HT1080 (cell line): ENCODE results near the gene OTULINL. TPM values are rescaled to one million over a fixed set of nuclear protein-coding genes. Genes with fewer than 3 reads are reported as not detected.
A peak's percentile ranks its signal among the peaks of the same experiment; 100 is the strongest.
"Not testable (repeated sequence)": the region's sequence is repeated elsewhere in the genome, so short reads cannot be mapped to it uniquely, and the experiment has no call there.

Experiments used
- DNase-seq: peaks from one replicate; pipeline ENCODE4 v3.0.0-alpha.2; 2015; ENCODE audit warnings: low read depth
- polyA plus RNA-seq, 2 experiments: library from polyadenylated mRNA; depleted of rRNA; stranded (reverse); fragments of >200 nt; gene quantifications; 2 replicates each; pipeline ENCODE4 v1.2.3, GENCODE V29; 2015
- total RNA-seq: library from RNA; depleted of rRNA; stranded (reverse); fragments of >200 nt; shearing (Covaris generic); gene quantifications from 2 replicates; pipeline ENCODE4 v1.2.3, GENCODE V29; 2014; rRNA removed

OTULINL gene
- total RNA-seq = 7.0 and 7.1 TPM in 2 replicates
- 2.2 and 2.5 TPM in 2 replicates for polyA plus RNA-seq (2015; cell fraction: cytosol; rRNA removed)
- polyA plus RNA-seq (2015; cell fraction: nucleus; rRNA removed) = 1.1 and 1.4 TPM in 2 replicates

- peak; percentile 54 for DNase-seq
These were observed at the start of gene OTULINL for GRCh38 chr5:14581106-14581890. TSS of gene OTULINL (plus strand) at chr5:14581792. CDS start at chr5:14581895, 103 bp downstream.

DNA sequence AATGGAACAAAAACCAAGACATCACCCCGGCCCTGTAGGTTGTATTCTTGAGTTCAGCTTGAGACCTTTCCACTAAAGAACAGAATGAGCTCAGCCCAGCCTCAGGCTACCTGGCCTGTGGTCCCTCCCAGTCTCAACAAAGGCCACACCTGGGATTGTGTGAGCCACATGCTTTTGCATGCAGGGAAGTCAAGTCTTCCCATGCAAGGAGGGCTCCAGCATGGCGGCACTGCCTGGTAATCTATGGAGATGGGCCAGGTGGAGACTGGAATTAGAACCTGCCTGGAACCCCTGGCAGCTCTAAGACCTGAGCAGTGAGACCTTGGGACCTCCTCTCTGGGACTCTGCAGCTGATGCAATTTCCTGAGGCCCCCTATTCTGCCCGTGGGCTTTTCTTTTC lies 49.4 kb upstream of the OTULINL start:
- DNase-seq = no peak

DNA sequence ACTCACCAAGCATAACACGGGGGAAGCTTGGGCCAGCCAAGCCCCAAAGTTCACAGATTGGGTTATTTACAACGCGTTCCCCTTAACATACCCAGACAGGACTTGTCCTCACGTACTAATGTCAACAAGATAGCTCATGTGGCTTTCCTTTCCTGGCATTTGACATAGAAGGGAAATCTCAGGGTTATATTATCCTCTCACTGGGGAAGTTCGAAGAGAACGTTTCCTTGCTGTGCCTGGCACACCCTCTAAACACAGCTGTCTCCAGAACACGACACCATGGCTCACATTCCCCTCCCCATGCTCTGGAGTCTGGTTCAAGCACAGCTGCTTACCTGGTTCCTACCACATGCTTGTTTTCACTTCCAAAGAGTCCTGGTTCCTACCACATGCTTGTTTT lies 46.8 kb upstream of the OTULINL start:
- DNase-seq = no peak

- no peak for DNase-seq
These were observed 36.3 kb upstream of the OTULINL start for GRCh38 chr5:14545308-14545707.

DNA sequence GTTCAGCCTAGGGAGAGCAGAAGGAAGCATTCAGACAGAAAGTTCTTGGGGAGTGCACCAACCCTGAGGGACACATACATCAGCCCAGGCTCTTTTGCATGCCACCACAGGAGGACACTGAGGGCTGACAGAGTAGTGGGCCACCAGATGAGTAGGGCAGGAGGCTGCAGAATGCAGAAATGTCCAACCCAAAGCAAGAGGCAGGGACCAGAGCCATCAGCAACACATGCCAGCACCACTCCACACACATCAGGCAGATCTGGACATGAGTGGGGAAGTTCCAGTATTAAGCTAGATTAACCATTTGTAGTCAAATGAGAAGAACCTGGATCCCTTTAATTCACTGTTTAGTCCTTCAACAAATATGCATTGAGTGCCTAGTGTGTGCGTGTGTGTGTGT lies 35.7 kb upstream of the OTULINL start:
- no peak for DNase-seq

- DNase-seq = no peak
These were observed 33.9 kb upstream of the OTULINL start for GRCh38 chr5:14547666-14548065.

GRCh38 chr5:14551211-14551610 lies 30.4 kb upstream of the OTULINL start:
- DNase-seq = no peak

- no peak for DNase-seq
These were observed 29.6 kb upstream of the OTULINL start for GRCh38 chr5:14552017-14552416.

GRCh38 chr5:14554288-14554687 lies 27.3 kb upstream of the OTULINL start:
- DNase-seq = not testable (repeated sequence)

- no peak for DNase-seq
These were observed 25.6 kb upstream of the OTULINL start for GRCh38 chr5:14556015-14556414.

DNA sequence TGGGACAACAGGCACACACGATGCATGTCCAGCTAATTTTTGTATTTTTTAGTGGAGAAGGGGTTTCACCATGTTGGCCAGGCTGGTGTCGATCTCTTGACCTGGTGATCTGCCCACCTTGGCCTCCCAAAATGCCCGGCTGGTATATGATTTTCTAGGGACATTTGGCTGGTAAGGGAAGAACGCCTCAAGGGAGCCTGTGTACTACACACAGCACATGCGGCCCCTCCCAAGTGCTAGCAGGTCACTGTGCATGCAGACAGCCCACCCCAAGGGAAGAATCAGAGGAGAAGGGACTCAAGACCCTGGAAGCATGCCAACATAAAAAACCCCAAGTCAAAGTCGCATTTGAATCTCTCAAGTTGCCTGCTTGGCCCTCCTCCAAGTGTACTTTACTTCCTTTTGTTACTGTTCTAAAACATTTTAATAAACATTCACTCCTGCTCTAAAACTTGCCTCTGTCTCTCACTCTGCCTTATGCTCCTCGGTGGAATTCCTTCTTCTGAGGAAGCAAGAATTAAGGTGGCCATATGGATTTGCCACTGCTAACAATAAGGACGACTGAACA lies 24.3 kb upstream of the OTULINL start:
- DNase-seq = no peak

- no peak for DNase-seq
These were observed 23.7 kb upstream of the OTULINL start for GRCh38 chr5:14557791-14558415.

DNA sequence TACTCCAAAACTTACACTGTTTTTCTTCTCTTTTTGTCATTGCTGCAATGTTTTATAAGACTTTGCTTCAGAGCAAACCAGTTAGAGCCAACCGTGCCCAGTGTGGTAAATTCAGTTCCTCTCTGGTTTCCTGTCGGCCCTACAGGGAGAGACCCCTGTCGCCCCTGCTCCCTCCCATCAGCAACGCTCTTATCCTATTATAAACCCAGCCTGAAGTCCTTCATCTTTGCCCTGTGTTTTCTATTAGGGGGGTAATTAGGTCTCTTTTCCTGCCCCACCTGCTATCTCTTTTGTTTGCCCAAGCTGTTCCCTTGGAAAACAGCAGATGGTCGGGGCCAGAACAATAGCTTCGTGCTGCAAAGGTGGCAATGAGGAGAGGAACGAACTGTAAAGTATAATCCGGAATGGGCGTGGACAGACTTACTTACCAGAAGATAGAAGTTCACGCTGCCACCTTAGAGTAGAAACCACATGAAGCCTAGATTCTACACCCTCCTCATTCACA lies 21.4 kb upstream of the OTULINL start:
- no peak for DNase-seq

DNA sequence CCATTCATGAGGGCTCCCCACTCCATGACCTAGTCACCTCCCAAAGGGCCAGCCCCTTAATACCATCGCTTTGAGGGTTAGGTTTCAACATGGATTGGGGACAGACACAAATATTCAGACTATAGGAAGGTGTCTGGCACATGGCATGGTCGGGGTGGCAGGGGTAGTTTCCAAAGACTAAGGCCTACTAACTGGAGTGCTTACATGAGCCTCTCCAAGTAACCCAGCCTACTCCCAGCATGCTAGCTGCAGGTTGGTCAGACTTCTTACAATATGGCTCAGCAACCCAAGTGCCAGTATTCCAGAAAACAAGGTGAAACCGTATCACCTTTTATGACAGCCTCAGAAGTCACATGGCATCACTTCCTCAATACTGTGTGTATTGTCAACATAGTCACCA lies 19.9 kb upstream of the OTULINL start:
- no peak for DNase-seq

DNA sequence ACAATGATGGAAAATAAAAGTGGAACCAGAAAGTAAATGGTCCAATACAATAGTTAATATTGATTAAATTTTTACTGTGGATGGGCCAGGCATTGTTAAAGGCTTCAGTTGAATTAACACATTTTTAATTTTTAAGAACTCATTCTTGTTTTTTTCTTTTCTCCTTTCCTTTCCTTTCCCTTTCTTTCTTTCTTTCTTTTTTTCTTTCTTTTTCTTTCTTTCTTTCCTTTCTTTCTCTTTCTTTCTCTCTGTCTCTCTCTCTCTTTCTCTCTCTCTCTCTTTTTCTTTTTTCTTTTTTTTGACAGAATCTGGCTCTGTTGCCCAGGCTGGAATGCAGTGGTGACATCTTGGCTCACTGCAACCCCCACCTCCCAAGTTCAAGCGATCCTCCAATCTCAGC lies 13.3 kb upstream of the OTULINL start:
- DNase-seq = no peak

- DNase-seq = no peak
These were observed 11.5 kb upstream of the OTULINL start for GRCh38 chr5:14569948-14570691.

- DNase-seq = no peak
These were observed 9.7 kb upstream of the OTULINL start for GRCh38 chr5:14571901-14572300.

DNA sequence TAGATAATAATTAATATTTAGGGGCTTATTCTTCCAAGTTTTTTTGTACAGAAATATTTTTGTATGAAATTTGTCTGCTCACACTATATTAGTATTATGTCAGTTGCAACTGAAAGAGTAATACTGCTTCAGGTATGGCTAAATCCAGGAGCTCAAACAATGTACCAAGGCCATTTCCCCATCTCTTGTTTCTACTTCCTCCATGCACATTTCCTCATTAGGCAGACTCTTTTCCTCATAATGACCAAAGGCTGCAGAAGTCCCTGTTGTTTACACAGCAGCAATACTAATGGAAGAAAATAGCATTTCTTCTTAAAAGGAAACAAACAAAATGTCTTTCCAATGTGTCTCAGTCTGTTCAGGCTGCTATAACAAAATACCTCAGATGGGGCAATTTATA lies 9.2 kb upstream of the OTULINL start:
- no peak for DNase-seq

DNA sequence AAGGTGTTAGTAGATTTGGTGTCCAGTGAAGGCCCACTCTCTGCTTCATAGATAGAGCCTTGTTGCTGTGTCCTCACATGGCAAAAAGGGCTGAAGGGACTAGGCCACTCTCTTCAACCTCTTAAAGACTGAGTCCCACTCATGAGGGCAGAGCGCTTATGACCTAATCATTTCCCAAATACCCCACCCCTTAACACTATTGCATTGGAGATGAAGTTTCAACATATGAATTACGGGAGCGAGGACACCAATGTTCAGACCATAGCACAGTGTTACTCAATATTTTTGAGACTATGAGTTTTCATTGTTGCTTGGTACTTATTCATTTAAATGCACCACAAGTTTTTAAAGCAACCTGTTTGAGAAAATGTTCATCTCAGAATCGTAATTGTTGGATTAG lies 8.8 kb upstream of the OTULINL start:
- DNase-seq = no peak

- no peak for DNase-seq
These were observed 7.5 kb upstream of the OTULINL start for GRCh38 chr5:14574096-14574495.

GRCh38 chr5:14574891-14575508 lies 6.6 kb upstream of the OTULINL start:
- no peak for DNase-seq
